K562 (cell line): ENCODE measurements around the gene SLC25A45. TPM values are rescaled to one million over a fixed set of nuclear protein-coding genes. Genes with fewer than 3 reads are reported as not detected.

Experiments
- ATAC-seq: fragments of 200-7000 bp; cut with Tn5 transposase; 3 replicates; pipeline ENCODE4 v1.9.1; 2020; ENCODE audit warnings: moderate library complexity
- BruUV-seq: library from RNA; stranded (reverse); fragments of 400-500 nt; replicated peaks from 2 replicates; lab custom pipeline; 2021; lab: Mats Ljungman, UMichigan
- CTCF ChIA-PET: fragments of 300-600 bp; formaldehyde crosslinking; extraction: SDS; loops from one replicate; lab custom pipeline; 2021; ENCODE audit warnings: low intra/inter-chr PET ratio; lab: Yijun Ruan, JAX
- POLR2A ChIA-PET: fragments of 300-600, 350-650 bp; sonication (Branson Sonifier 250); formaldehyde crosslinking; extraction: SDS; loops from one replicate; lab custom pipeline; 2021; ENCODE audit warnings: antibody characterized with exemption, inconsistent platforms; lab: Yijun Ruan, JAX
- DNase-seq, 4 experiments: peaks; one replicate each; pipeline versions ENCODE4 v3.0.0 to v3.0.0-alpha.2; 2011 to 2018; ENCODE audit warnings: low spot score in 3 of 4, mixed read lengths in 3 of 4; ENCODE audit errors: extremely low read depth in 1 of 4
- FAIRE-seq: peaks from 2 replicates; lab custom pipeline; 2011; peaks lifted over from hg19 to GRCh38; lab: Jason Lieb, UNC
- H2AFZ ChIP-seq: 2 replicates; pipeline ENCODE4 v1.6.0; 2011; ENCODE audit warnings: low read depth, low read length, control low read depth, inconsistent platforms
- H3K27ac ChIP-seq: fragments of 200-600 bp; 3 replicates; pipeline ENCODE4 v1.8.0; 2011; ENCODE audit warnings: low read depth, mild to moderate bottlenecking, control low read depth, inconsistent platforms, low read length, moderate library complexity, mixed read lengths; ENCODE audit errors: extremely low read depth
- H3K27me3 ChIP-seq, 2 experiments: fragments of 300-600 bp in 1 of 2; 2 replicates in 1 of 2; 3 replicates in 1 of 2; pipeline versions ENCODE4 v1.6.0 to v1.8.0; 2011; ENCODE audit warnings: inconsistent platforms in 2 of 2, low read length in 2 of 2, mild to moderate bottlenecking in 1 of 2, mixed read lengths in 1 of 2, moderate library complexity in 1 of 2; ENCODE audit not compliant: control insufficient read depth in 2 of 2, insufficient read depth in 2 of 2
- H3K36me3 ChIP-seq: fragments of 300-600 bp; 3 replicates; pipeline ENCODE4 v1.8.0; 2011; ENCODE audit warnings: mild to moderate bottlenecking, low read length, inconsistent platforms; ENCODE audit not compliant: control insufficient read depth, insufficient read depth
- H3K4me1 ChIP-seq, 2 experiments: fragments of 200-600 bp in 1 of 2; replicated peaks in 1 of 2; 2 replicates in 1 of 2; 3 replicates in 1 of 2; pipeline versions ENCODE4 v1.5.1 to v1.8.0; 2011; ENCODE audit warnings: inconsistent platforms in 2 of 2, low read length in 2 of 2, mild to moderate bottlenecking in 1 of 2, mixed read lengths in 1 of 2, moderate library complexity in 1 of 2; ENCODE audit not compliant: control insufficient read depth in 2 of 2, insufficient read depth in 2 of 2
- H3K4me2 ChIP-seq: 2 replicates; pipeline ENCODE4 v1.6.1; 2011; ENCODE audit warnings: low read length, control low read depth, inconsistent platforms, mixed read lengths; ENCODE audit not compliant: insufficient read depth
- H3K4me3 ChIP-seq: fragments of 200-600 bp; sonication (generic), shearing (Covaris generic); 2 replicates; pipeline ENCODE4 v1.5.1; 2016; ENCODE audit warnings: control low read depth, inconsistent platforms
- H3K79me2 ChIP-seq: fragments of 200-600 bp; 3 replicates; pipeline ENCODE4 v1.8.0; 2011; ENCODE audit warnings: low read length, inconsistent platforms; ENCODE audit not compliant: control insufficient read depth, insufficient read depth
- H3K9ac ChIP-seq, 2 experiments: 2 replicates each; pipeline versions ENCODE4 v1.6.0 to v1.6.1; 2011; ENCODE audit warnings: low read depth in 2 of 2, low read length in 2 of 2, control low read depth in 1 of 2, inconsistent platforms in 1 of 2, mild to moderate bottlenecking in 1 of 2, mixed read lengths in 1 of 2; ENCODE audit not compliant: insufficient read depth in 1 of 2
- H3K9me1 ChIP-seq: one replicate; pipeline ENCODE4 v1.6.0; 2011; ENCODE audit warnings: inconsistent platforms, mild to moderate bottlenecking, low read length, moderate library complexity; ENCODE audit not compliant: control insufficient read depth, insufficient read depth
- H3K9me3 ChIP-seq: replicated peaks from 2 replicates; pipeline ENCODE4 v1.5.1; 2011; ENCODE audit warnings: low read depth, low read length, inconsistent platforms; ENCODE audit not compliant: control insufficient read depth, insufficient read depth
- H4K20me1 ChIP-seq: replicated peaks from 2 replicates; pipeline ENCODE4 v1.6.1; 2011; ENCODE audit warnings: low read length, inconsistent platforms, mixed read lengths; ENCODE audit not compliant: control insufficient read depth, insufficient read depth
- ASH1L ChIP-seq: fragments of 450-650 bp; IDR thresholded peaks from 2 replicates; pipeline ENCODE4 v1.6.1; 2018; ENCODE audit warnings: borderline replicate concordance, mild to moderate bottlenecking, low read depth; ENCODE audit not compliant: partially characterized antibody
- CGGBP1 ChIP-seq: fragments of 250-450 bp; sonication (Bioruptor Pico); IDR thresholded peaks from 2 replicates; pipeline ENCODE4 v1.9.0; 2021; ENCODE audit warnings: mild to moderate bottlenecking
- CUX1 ChIP-seq: fragments of 200-800 bp; sonication (Bioruptor generic); IDR thresholded peaks from 2 replicates; pipeline ENCODE4 v1.6.1; 2016; ENCODE audit warnings: missing genetic modification characterization, missing compliant biosample characterization
- EGR1 ChIP-seq: fragments of 450-650 bp; conservative IDR thresholded peaks from 2 replicates; pipeline ENCODE4 v1.6.1; 2017; ENCODE audit warnings: mild to moderate bottlenecking
- FOXJ2 ChIP-seq: fragments of 200-800 bp; sonication (Bioruptor generic); IDR thresholded peaks from 2 replicates; pipeline ENCODE4 v1.6.1; 2016; ENCODE audit warnings: missing genetic modification characterization, missing compliant biosample characterization
- GTF3C2 ChIP-seq: IDR thresholded peaks from 3 replicates; pipeline ENCODE4 v1.6.1; 2011; ENCODE audit warnings: borderline replicate concordance, mild to moderate bottlenecking, moderate library complexity; ENCODE audit not compliant: insufficient read length; ENCODE audit errors: extremely low read depth
- PHF21A ChIP-seq: fragments of 450-650 bp; IDR thresholded peaks from 2 replicates; pipeline ENCODE4 v1.6.1; 2017; ENCODE audit warnings: low read depth, borderline replicate concordance
- RBM22 ChIP-seq: fragments of 200-400 bp; formaldehyde crosslinking; IDR thresholded peaks from 2 replicates; pipeline ENCODE4 v1.6.1; 2018; ENCODE audit warnings: low read length, low read depth; ENCODE audit not compliant: poor library complexity, severe bottlenecking
- SMARCB1 ChIP-seq: IDR thresholded peaks from 2 replicates; pipeline ENCODE4 v1.6.1; 2011; ENCODE audit warnings: improper control_type of control experiment, low read depth; ENCODE audit not compliant: insufficient read length
- SMARCE1 ChIP-seq: fragments of 450-650 bp; IDR thresholded peaks from 2 replicates; pipeline ENCODE4 v1.7.1; 2016; ENCODE audit warnings: mild to moderate bottlenecking
- SRSF1 ChIP-seq: fragments of 200-400 bp; formaldehyde crosslinking; IDR thresholded peaks from 2 replicates; pipeline ENCODE4 v1.6.1; 2017; ENCODE audit warnings: mild to moderate bottlenecking, low read depth, low read length, moderate library complexity
- USF1 ChIP-seq: sonication (generic); formaldehyde crosslinking; IDR thresholded peaks from 2 replicates; pipeline ENCODE4 v1.9.0; 2022; ENCODE audit warnings: mild to moderate bottlenecking, missing genetic modification reagents
- WGBS: fragments of 100-300 bp; shearing (Covaris generic); methylation state at CpG from one replicate; pipeline ENCODE4 v1.1.6; 2016; ENCODE audit warnings: low coverage, mixed read lengths; ENCODE audit not compliant: insufficient coverage; ENCODE audit errors: missing lambda C conversion rate; 5-methylcytosine and 5-hydroxymethylcytosine counted together
- in situ Hi-C: fragments of 300-500 bp; cut with MboI; formaldehyde crosslinking; loops from 4 replicates; pipeline ENCODE4 v1.15.0; 2018; ENCODE audit warnings: inconsistent platforms, mixed read lengths
- intact Hi-C: fragments of 100-400 bp; cut with micrococcal nuclease; formaldehyde crosslinking; loops from 2 replicates; pipeline ENCODE4 v1.14.2; 2022
- polyA plus RNA-seq, 8 experiments: library from polyadenylated mRNA; depleted of rRNA in 4 of 8; stranded (reverse) in 5 of 8; unstranded in 3 of 8; fragments of >200 nt; fragmentation: Nextera tagmentation in 2 of 8; fragmentation: Illumina TruSeq in 1 of 8; extraction: Ambion mirVana in 2 of 8; extraction: Trizol in 1 of 8; gene quantifications; 2 replicates each; pipeline versions ENCODE4 v1.2.1 to v1.2.3, GENCODE V29; 2011 to 2014; ENCODE audit warnings: inconsistent platforms in 1 of 8, missing spikeins in 1 of 8
- total RNA-seq, 7 experiments: library from RNA; depleted of rRNA in 6 of 7; stranded (reverse); fragments of >200 nt in 6 of 7; fragmentation: Illumina TruSeq in 2 of 7; extraction: Trizol in 2 of 7; gene quantifications; 2 replicates each; pipeline versions ENCODE4 v1.2.1 to v1.2.3, GENCODE V29; 2011 to 2021; ENCODE audit warnings: low replicate concordance in 1 of 7

The SLC25A45 gene
- total and polyA plus RNA-seq, 9 of the 15 experiments (the other 6 are each of a cell fraction or from before 2014, with no cell fraction given): 0.15 to 2.3 (median 0.68) TPM

GRCh38 chr11:65416341-65416824 is 33.9 kb upstream of the SLC25A45 start:
- peak; percentile 88 to 93 (median 90) for DNase-seq
- FAIRE-seq: peak; percentile 85
- no peak for TF ChIP-seq ASH1L
- TF ChIP-seq SRSF1: no peak
- no peak for TF ChIP-seq GTF3C2
- no peak for TF ChIP-seq PHF21A
- TF ChIP-seq EGR1: peak; percentile 97
- TF ChIP-seq RBM22: peak; percentile 62
- no peak for TF ChIP-seq CUX1 (CRISPR knock-in tag)
- no peak for TF ChIP-seq SMARCE1
- TF ChIP-seq USF1 (CRISPR knock-in tag): peak; percentile 14; the same call in 1 of the 2 replicates
- no peak for TF ChIP-seq SMARCB1
- TF ChIP-seq CGGBP1 (CRISPR knock-in tag): no peak
- peak; percentile 38; the same call in 1 of the 2 replicates for TF ChIP-seq FOXJ2 (tag)

More at GRCh38 chr11:65416341-65416824, 33.9 kb upstream of the SLC25A45 start:
- peak overlapping the region; percentile 98 for H3K27ac ChIP-seq
- H3K79me2 ChIP-seq: peaks cover 50% of the 10 kb centered on the region
- no peaks in the 10 kb centered on the region for H3K9me3 ChIP-seq
- H3K4me2 ChIP-seq: peak overlapping the region; percentile 91
- POLR2A ChIA-PET: interaction anchor here (0.5 to 17.3 kb wide), 22 partner anchors 9 to 462 kb away, joined by 3 to 1349 read pairs (median 4); partner anchors contain the start of genes MALAT1 and NEAT1
- peak; percentile 73 for ATAC-seq
- 3% methylated on average over 18 of the region's 18 CpGs for WGBS
- intact Hi-C loops (loop anchor here (1.0 to 2.0 kb wide), 5 partner anchors 17 to 94 kb away; partner anchors contain the start of gene SLC25A45), in situ Hi-C loops (loop anchor here (5.0 kb wide), 1 partner anchor 96 kb away; no protein-coding TSS in a partner anchor)
- H3K4me1 ChIP-seq: peaks cover 51 to 60% of the 10 kb centered on the region in 2 experiments
- no TSS peak for BruUV-seq
- H3K36me3 ChIP-seq: peaks cover 17% of the 10 kb centered on the region; the same call in 1 of the 3 replicates
- H3K4me3 ChIP-seq: peak overlapping the region; percentile 14; the same call in 1 of the 2 replicates
- H4K20me1 ChIP-seq: no peaks in the 10 kb centered on the region
- no peaks in the 10 kb centered on the region for H3K9me1 ChIP-seq
- peak overlapping the region; percentile 95 for H2AFZ ChIP-seq
- H3K9ac ChIP-seq: peak overlapping the region; percentile 88 to 98
- H3K27me3 ChIP-seq: no peaks in the 10 kb centered on the region
- CTCF ChIA-PET: interaction anchor here (0.7 to 1.7 kb wide), 6 partner anchors 17 to 94 kb away, joined by 3 to 21 read pairs (median 5); partner anchors contain the start of gene SLC25A45
